Measurements from ENCODE around the gene VWA3B. TPM values are rescaled to one million over a fixed set of nuclear protein-coding genes. Genes with fewer than 3 reads are reported as not detected.

The VWA3B gene
- total RNA-seq, 1 donor: not detected

- H3K4me3 ChIP-seq (ENCODE audit: low read depth, low read length): no peak overlapping the region
- TF ChIP-seq, protein P1, sequence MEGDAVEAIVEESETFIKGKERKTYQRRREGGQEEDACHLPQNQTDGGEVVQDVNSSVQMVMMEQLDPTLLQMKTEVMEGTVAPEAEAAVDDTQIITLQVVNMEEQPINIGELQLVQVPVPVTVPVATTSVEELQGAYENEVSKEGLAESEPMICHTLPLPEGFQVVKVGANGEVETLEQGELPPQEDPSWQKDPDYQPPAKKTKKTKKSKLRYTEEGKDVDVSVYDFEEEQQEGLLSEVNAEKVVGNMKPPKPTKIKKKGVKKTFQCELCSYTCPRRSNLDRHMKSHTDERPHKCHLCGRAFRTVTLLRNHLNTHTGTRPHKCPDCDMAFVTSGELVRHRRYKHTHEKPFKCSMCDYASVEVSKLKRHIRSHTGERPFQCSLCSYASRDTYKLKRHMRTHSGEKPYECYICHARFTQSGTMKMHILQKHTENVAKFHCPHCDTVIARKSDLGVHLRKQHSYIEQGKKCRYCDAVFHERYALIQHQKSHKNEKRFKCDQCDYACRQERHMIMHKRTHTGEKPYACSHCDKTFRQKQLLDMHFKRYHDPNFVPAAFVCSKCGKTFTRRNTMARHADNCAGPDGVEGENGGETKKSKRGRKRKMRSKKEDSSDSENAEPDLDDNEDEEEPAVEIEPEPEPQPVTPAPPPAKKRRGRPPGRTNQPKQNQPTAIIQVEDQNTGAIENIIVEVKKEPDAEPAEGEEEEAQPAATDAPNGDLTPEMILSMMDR (IDR thresholded peaks at IDR 0.05; ENCODE audit: insufficient read depth, low read length): no peak
- no peak for DNase-seq (ENCODE audit: low read depth)
Measured at GRCh38 chr2:98293030-98293429, 206.1 kb downstream of the VWA3B start.

- TF ChIP-seq, protein P1 (IDR thresholded peaks at IDR 0.05; ENCODE audit: insufficient read depth, low read length): no peak
- H3K4me3 ChIP-seq (ENCODE audit: low read depth, low read length): no peak overlapping the region
- no peak for DNase-seq (ENCODE audit: low read depth)
Measured at GRCh38 chr2:98293931-98294687, 207.1 kb downstream of the VWA3B start.

DNA sequence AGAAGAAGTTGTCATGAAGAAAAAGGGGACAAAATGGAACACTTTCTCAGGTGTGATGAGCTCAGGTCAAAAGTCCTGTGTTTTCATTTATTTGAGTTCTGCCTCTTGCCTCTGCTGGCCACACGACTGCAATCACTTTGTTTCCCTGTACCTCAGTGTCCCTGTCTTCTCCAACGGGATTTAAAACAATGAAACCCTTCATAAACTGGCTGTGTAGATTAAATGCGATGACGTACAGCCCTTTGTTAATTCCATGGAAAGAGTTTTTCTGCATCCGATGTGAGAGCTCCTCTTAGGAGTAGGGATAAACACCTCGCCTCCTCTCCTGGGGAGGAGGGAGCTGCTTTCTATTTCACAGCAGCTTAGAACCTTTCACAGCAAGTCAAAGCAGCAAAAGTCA is 207.7 kb downstream of the VWA3B start:
- TF ChIP-seq, protein P1 (IDR thresholded peaks at IDR 0.05; ENCODE audit: insufficient read depth, low read length): no peak
- no peak overlapping the region for H3K4me3 ChIP-seq (ENCODE audit: low read depth, low read length)
- DNase-seq (ENCODE audit: low read depth): no peak

GRCh38 chr2:98295275-98295674 is 208.3 kb downstream of the VWA3B start:
- no peak overlapping the region for H3K4me3 ChIP-seq (ENCODE audit: low read depth, low read length)
- no peak for DNase-seq (ENCODE audit: low read depth)
- TF ChIP-seq, protein P1 (IDR thresholded peaks at IDR 0.05; ENCODE audit: insufficient read depth, low read length): no peak

DNA sequence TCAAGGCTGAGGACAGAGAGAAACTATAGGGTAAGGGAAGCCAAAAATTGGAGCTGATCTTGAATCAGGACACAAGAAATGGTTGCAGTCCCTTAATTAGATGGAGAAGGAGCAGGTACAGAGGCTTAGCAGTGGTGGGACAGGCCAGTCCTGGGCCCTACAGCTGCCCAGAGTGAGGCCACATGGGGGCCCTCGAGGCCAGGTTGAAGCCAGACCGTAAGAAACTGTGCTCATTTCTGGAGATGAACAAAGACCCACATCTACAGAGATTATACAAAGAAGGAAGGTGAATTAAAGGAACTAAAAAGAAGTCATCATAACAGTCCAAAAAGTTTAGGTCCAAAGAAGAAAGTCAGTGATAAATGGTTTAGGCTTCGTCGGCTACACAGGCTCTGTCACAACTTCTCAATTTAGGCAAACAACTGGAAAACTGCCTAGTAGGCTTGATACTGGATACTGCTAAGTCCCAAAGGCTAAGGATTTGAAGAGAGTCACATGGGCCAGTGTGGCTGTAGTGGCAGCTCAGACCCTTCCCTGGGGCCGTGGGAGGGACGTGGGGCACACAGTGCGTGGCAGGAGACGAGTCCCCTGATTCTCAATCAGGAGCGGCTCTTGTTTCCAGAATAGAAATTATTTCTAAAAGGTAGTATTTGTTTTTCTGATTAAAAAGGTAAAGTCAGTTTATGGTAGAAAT is 208.9 kb downstream of the VWA3B start:
- TF ChIP-seq, protein P1 (IDR thresholded peaks at IDR 0.05; ENCODE audit: insufficient read depth, low read length): peak; percentile 21
- peak; percentile 4 for DNase-seq (ENCODE audit: low read depth)
- H3K4me3 ChIP-seq (ENCODE audit: low read depth, low read length): no peak overlapping the region

DNA sequence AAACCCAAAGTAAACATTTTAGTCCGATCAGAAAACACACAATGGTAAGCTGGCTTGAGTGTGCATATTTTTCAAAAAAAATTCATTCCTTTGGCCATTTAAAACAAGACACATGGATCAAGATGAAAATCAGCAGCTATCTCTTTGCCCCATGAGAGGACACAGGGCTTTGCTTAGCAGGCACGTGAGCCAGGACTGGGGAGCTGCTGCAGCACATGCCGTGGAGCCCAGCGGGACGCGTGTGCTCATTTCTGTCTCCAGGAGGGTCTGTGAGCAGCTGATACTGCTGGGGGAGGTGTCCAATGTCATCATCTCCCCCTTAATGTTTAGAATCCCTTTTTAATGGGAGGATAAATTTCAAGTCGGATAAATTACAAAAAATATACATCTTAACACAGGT is 209.5 kb downstream of the VWA3B start:
- H3K4me3 ChIP-seq (ENCODE audit: low read depth, low read length): no peak overlapping the region
- TF ChIP-seq, protein P1 (IDR thresholded peaks at IDR 0.05; ENCODE audit: insufficient read depth, low read length): no peak
- DNase-seq (ENCODE audit: low read depth): no peak
